IMR-90 (cell line): ENCODE data around the gene RTN3. TPM values are rescaled to one million over a fixed set of nuclear protein-coding genes. Genes with fewer than 3 reads are reported as not detected.

Source experiments
- ATAC-seq: fragments of 200-7000 bp; cut with Tn5 transposase; 2 replicates; pipeline ENCODE4 v1.9.1; 2020; ENCODE audit warnings: low read depth, mild to moderate bottlenecking, moderate library complexity
- BruUV-seq: library from RNA; stranded (reverse); fragments of 400-500 nt; replicated peaks from 2 replicates; lab custom pipeline; 2021; lab: Mats Ljungman, UMichigan
- CTCF ChIA-PET: fragments of 300-600 bp; formaldehyde crosslinking; extraction: SDS; loops from one replicate; lab custom pipeline; 2021; ENCODE audit warnings: antibody characterized with exemption; lab: Yijun Ruan, JAX
- POLR2A ChIA-PET: fragments of 300-600 bp; sonication (Branson Sonifier 250); formaldehyde crosslinking; loops from one replicate; lab custom pipeline; 2022; ENCODE audit warnings: antibody characterized with exemption; ENCODE audit not compliant: unreplicated experiment; lab: Charles Lee
- DNase-seq: peaks from one replicate; pipeline ENCODE4 v3.0.0; 2013
- H2AFZ ChIP-seq: replicated peaks from 2 replicates; pipeline ENCODE3; 2013; ENCODE audit warnings: low read length, mild to moderate bottlenecking; ENCODE audit not compliant: poor library complexity
- H2AK5ac ChIP-seq: 2 replicates; pipeline ENCODE4 v1.6.1; 2013; ENCODE audit warnings: low read depth, low read length, inconsistent platforms
- H2AK9ac ChIP-seq: replicated peaks from 2 replicates; pipeline ENCODE3; 2013; ENCODE audit warnings: mild to moderate bottlenecking, low read depth, low read length, moderate library complexity; ENCODE audit not compliant: poor library complexity
- H2BK120ac ChIP-seq: 2 replicates; pipeline ENCODE4 v1.6.1; 2013; ENCODE audit warnings: low read depth, low read length, inconsistent platforms
- H2BK15ac ChIP-seq: 3 replicates; pipeline ENCODE4 v1.6.1; 2013; ENCODE audit warnings: low read depth, low read length, inconsistent platforms
- H2BK20ac ChIP-seq: 2 replicates; pipeline ENCODE4 v1.6.1; 2013; ENCODE audit warnings: low read depth, mild to moderate bottlenecking, inconsistent platforms, low read length, moderate library complexity
- H2BK5ac ChIP-seq: 2 replicates; pipeline ENCODE4 v1.6.1; 2013; ENCODE audit warnings: mild to moderate bottlenecking, low read depth, low read length, inconsistent platforms; ENCODE audit not compliant: poor library complexity, severe bottlenecking
- H3K14ac ChIP-seq: replicated peaks from 2 replicates; pipeline ENCODE4 v1.6.1; 2013; ENCODE audit warnings: low read depth, low read length, inconsistent platforms
- H3K18ac ChIP-seq: 2 replicates; pipeline ENCODE4 v1.6.1; 2013; ENCODE audit warnings: low read depth, low read length, control low read depth
- H3K23ac ChIP-seq: 2 replicates; pipeline ENCODE4 v1.6.1; 2013; ENCODE audit warnings: low read depth, low read length, inconsistent platforms
- H3K27ac ChIP-seq: 2 replicates; pipeline ENCODE4 v1.5.1; 2013; ENCODE audit warnings: mild to moderate bottlenecking, control low read depth, low read length; ENCODE audit not compliant: insufficient read depth
- H3K27me3 ChIP-seq: 2 replicates; pipeline ENCODE4 v1.6.1; 2013; ENCODE audit warnings: low read length; ENCODE audit not compliant: control insufficient read depth, insufficient read depth
- H3K36me3 ChIP-seq: 2 replicates; pipeline ENCODE4 v1.6.1; 2013; ENCODE audit warnings: low read length, mixed read lengths; ENCODE audit not compliant: control insufficient read depth, insufficient read depth
- H3K4ac ChIP-seq: 2 replicates; pipeline ENCODE4 v1.6.1; 2013; ENCODE audit warnings: low read depth, low read length, inconsistent platforms
- H3K4me1 ChIP-seq: 2 replicates; pipeline ENCODE4 v1.6.1; 2013; ENCODE audit warnings: low read length, mixed read lengths; ENCODE audit not compliant: control insufficient read depth, insufficient read depth
- H3K4me2 ChIP-seq: 2 replicates; pipeline ENCODE4 v1.6.1; 2013; ENCODE audit warnings: low read depth, mild to moderate bottlenecking, control low read depth, low read length, moderate library complexity
- H3K4me3 ChIP-seq: 2 replicates; pipeline ENCODE4 v1.5.1; 2013; ENCODE audit warnings: low read depth, mild to moderate bottlenecking, control low read depth, low read length, moderate library complexity; ENCODE audit not compliant: insufficient read depth
- H3K56ac ChIP-seq: 2 replicates; pipeline ENCODE4 v1.6.1; 2013; ENCODE audit warnings: low read length, inconsistent platforms; ENCODE audit not compliant: insufficient read depth; ENCODE audit errors: extremely low read depth
- H3K79me1 ChIP-seq, 2 experiments: 2 replicates each; pipeline ENCODE4 v1.6.1; 2013; ENCODE audit warnings: low read length in 2 of 2, inconsistent platforms in 1 of 2, low read depth in 1 of 2
- H3K9ac ChIP-seq: 2 replicates; pipeline ENCODE4 v1.6.1; 2013; ENCODE audit warnings: low read depth, low read length, control low read depth
- H3K9me1 ChIP-seq: 2 replicates; pipeline ENCODE4 v1.6.1; 2013; ENCODE audit warnings: low read length, inconsistent platforms; ENCODE audit not compliant: insufficient read depth
- H3K9me3 ChIP-seq: 2 replicates; pipeline ENCODE4 v1.6.1; 2013; ENCODE audit warnings: low read length; ENCODE audit not compliant: control insufficient read depth, insufficient read depth
- H4K20me1 ChIP-seq: 2 replicates; pipeline ENCODE4 v1.6.1; 2013; ENCODE audit warnings: low read length, inconsistent platforms; ENCODE audit not compliant: insufficient read depth
- H4K5ac ChIP-seq: 2 replicates; pipeline ENCODE4 v1.6.1; 2013; ENCODE audit warnings: mild to moderate bottlenecking, low read depth, low read length, control low read depth
- H4K8ac ChIP-seq, 2 experiments: 2 replicates each; pipeline ENCODE4 v1.6.1; 2013; ENCODE audit warnings: low read depth in 2 of 2, low read length in 2 of 2, control low read depth in 1 of 2, inconsistent platforms in 1 of 2
- H4K91ac ChIP-seq: 2 replicates; pipeline ENCODE4 v1.6.1; 2013; ENCODE audit warnings: low read depth, low read length, inconsistent platforms; ENCODE audit not compliant: insufficient read depth
- BHLHE40 ChIP-seq: fragments of 150-350 bp; IDR thresholded peaks from 2 replicates; pipeline ENCODE4 v1.6.1; 2016; ENCODE audit warnings: mild to moderate bottlenecking, low read depth, low read length
- FOS ChIP-seq: fragments of 150-350 bp; IDR thresholded peaks from 2 replicates; pipeline ENCODE4 v1.6.1; 2016; ENCODE audit warnings: low read depth, low read length
- MAFK ChIP-seq: IDR thresholded peaks from 2 replicates; pipeline ENCODE4 v1.6.1; 2012; ENCODE audit warnings: low read depth, low read length, improper control_type of control experiment
- MAZ ChIP-seq: IDR thresholded peaks from 2 replicates; pipeline ENCODE4 v1.6.1; 2012; ENCODE audit warnings: low read depth, mild to moderate bottlenecking, low read length, improper control_type of control experiment, moderate library complexity, borderline replicate concordance
- RFX5 ChIP-seq: IDR thresholded peaks from 2 replicates; pipeline ENCODE4 v1.8.0; 2012; ENCODE audit warnings: low read depth, mild to moderate bottlenecking, low read length, moderate library complexity
- whole genome bisulfite sequencing, 2 experiments: methylation state at CpG; one replicate each; pipeline versions ENCODE4 v1.1.5 to v1.1.7; 2013; ENCODE audit warnings: missing lambda C conversion rate in 2 of 2; ENCODE audit not compliant: insufficient read length in 1 of 2; ENCODE audit errors: extremely low coverage in 2 of 2; 5-methylcytosine and 5-hydroxymethylcytosine counted together
- dilution Hi-C: fragments of 300-500 bp; cut with HindIII; formaldehyde crosslinking; loops from one replicate; pipeline ENCODE4 v1.14.3; 2018; ENCODE audit warnings: low sequenced_read_pairs; ENCODE audit not compliant: unreplicated experiment
- in situ Hi-C: fragments of 300-500 bp; cut with MboI; formaldehyde crosslinking; loops from 3 replicates; pipeline ENCODE4 v1.14.3; 2019; ENCODE audit warnings: low sequenced_read_pairs, inconsistent platforms, mixed read lengths
- intact Hi-C: fragments of 100-400 bp; cut with micrococcal nuclease; formaldehyde crosslinking; loops from 2 replicates; pipeline ENCODE4 v1.10.0; 2022
- polyA plus RNA-seq, 3 experiments: library from polyadenylated mRNA; depleted of rRNA; stranded (reverse); fragments of >200 nt; gene quantifications; 2 replicates each; pipeline ENCODE4 v1.2.3, GENCODE V29; 2012; ENCODE audit warnings: low replicate concordance in 1 of 3
- total RNA-seq: library from RNA; depleted of rRNA; stranded (reverse); fragments of >200 nt; gene quantifications from 2 replicates; pipeline ENCODE4 v1.2.3, GENCODE V29; 2012
- TF ChIP-seq, protein P1 (sequence below): conservative IDR thresholded peaks from 2 replicates; pipeline ENCODE4 v1.5.1; 2012; ENCODE audit warnings: mild to moderate bottlenecking, low read depth, low read length, improper control_type of control experiment

RTN3 gene
- total and polyA plus RNA-seq, 2 of the 4 experiments (the other 2 are of a cell fraction): 31.2 to 64.6 TPM

DNA sequence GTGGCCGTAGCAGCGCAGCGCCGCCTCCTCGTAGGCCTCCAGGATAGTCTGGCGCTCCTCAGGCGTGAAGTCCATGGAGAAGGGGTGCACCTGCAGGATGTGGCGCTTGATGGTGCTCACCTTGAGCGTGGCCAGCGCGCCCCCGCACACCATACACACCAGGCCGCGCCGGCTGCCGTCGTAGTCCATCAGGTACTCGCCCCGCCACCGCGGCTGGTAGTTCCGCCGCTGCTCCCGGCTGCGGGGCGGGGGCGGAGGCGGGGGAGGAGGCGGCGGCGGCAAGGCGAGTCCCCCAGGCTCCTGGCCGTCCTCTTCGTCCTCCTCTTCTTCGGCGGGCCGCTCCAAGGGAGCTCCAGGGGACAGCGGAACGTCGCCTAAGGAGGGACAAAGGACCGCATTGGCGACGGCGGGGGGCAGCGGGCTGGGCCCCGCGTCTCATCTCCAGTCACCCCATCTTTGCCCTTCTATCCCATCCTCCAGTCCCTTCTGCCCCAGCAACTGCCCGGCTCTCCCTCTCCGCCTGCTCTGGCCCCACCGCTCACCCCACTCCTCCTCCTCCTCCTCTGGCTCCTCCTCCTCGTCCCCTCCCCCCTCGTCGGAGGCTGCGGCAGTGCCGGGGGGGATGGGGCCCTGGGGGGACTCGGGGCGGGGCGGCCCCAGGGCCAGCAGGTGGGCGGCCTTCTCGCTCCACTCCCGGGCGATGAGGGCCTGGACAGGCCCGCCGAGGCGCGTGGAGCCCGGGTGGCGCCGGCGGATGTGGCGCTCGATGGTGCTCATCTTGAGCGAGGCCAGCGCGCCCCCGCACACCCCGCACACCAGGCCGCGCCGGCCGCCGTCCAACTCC lies 82.4 kb downstream of the RTN3 start:
- no peak overlapping the region for H2BK120ac ChIP-seq
- CTCF ChIA-PET: no interaction called here
- DNase-seq: no peak

More for the DNA sequence above, 82.4 kb downstream of the RTN3 start:
- Histone ChIP-seq H3K27ac (no peak overlapping the region), H3K9me1 (no peaks in the 10 kb centered on the region), H3K56ac (no peak overlapping the region), H3K79me1 (peaks cover 16 to 54% of the 10 kb centered on the region in 2 experiments), H3K18ac (no peak overlapping the region), H2AFZ (peak overlapping the region; percentile 2), H2AK5ac (no peak overlapping the region), H3K4ac (no peak overlapping the region), H4K8ac (no peak overlapping the region), H3K9ac (no peak overlapping the region), H4K91ac (no peak overlapping the region), H2AK9ac (peak overlapping the region; percentile 45), H4K5ac (no peak overlapping the region), H3K4me1 (peaks cover 9% of the 10 kb centered on the region; the same call in 1 of the 2 replicates), H3K14ac (no peak overlapping the region), H3K36me3 (peaks cover 36% of the 10 kb centered on the region), H3K4me2 (no peak overlapping the region), H3K4me3 (no peak overlapping the region), H2BK15ac (no peak overlapping the region), H3K9me3 (no peaks in the 10 kb centered on the region), H4K20me1 (peaks cover 33% of the 10 kb centered on the region), H2BK5ac (no peak overlapping the region), H3K23ac (no peak overlapping the region), H2BK20ac (no peak overlapping the region), H3K27me3 (no peaks in the 10 kb centered on the region)
- BruUV-seq: no TSS peak
- in situ Hi-C loops (loop anchor here (10.0 kb wide), 1 partner anchor 181 kb away; no protein-coding TSS in a partner anchor), intact Hi-C loops (no loop called here), dilution Hi-C loops (no loop called here)
- 59% methylated on average over 37 of the region's 82 CpGs; no CpG with 5 or more reads in 1 of the 2 experiments for WGBS, 2 experiments
- no peak for TF ChIP-seq MAFK
- TF ChIP-seq BHLHE40: no peak
- no peak for TF ChIP-seq MAZ
- TF ChIP-seq FOS: no peak
- TF ChIP-seq, protein P1, sequence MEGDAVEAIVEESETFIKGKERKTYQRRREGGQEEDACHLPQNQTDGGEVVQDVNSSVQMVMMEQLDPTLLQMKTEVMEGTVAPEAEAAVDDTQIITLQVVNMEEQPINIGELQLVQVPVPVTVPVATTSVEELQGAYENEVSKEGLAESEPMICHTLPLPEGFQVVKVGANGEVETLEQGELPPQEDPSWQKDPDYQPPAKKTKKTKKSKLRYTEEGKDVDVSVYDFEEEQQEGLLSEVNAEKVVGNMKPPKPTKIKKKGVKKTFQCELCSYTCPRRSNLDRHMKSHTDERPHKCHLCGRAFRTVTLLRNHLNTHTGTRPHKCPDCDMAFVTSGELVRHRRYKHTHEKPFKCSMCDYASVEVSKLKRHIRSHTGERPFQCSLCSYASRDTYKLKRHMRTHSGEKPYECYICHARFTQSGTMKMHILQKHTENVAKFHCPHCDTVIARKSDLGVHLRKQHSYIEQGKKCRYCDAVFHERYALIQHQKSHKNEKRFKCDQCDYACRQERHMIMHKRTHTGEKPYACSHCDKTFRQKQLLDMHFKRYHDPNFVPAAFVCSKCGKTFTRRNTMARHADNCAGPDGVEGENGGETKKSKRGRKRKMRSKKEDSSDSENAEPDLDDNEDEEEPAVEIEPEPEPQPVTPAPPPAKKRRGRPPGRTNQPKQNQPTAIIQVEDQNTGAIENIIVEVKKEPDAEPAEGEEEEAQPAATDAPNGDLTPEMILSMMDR: no peak
- TF ChIP-seq RFX5: no peak
- ATAC-seq: no peak
- POLR2A ChIA-PET: no interaction called here
